Measurements from ENCODE around the gene PJA1. TPM values are rescaled to one million over a fixed set of nuclear protein-coding genes. Genes with fewer than 3 reads are reported as not detected.

Gene PJA1
- total and polyA plus RNA-seq, 2 donors (not counting 3 experiments of a cell fraction or from before 2014, with no cell fraction given): 8.2 to 16.1 TPM

DNA sequence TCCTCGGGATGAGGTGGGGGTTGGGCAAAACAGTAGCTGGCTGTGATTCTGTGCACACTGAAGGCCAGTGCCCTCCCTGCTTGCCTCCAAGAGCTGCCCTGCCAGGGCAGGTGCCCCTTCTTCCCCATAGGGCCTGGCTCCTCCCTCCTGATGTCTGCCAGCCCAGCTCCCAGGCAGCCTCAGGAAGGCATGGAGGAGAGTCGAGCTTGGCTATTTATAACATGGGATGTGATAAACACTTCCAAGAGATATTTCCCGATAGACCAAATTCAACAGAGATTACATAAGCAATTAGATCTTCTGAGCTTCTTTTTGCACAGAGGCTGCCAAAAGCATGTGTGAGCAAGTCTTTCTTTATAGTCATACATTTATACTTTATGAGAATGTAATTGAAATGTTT is 45.3 kb upstream of the PJA1 start:
- ChIA-PET POLR2A (no interaction called here), CTCF (interaction anchor here (1.0 kb wide), 1 partner anchor 117 kb away, joined by 3 read pairs; no protein-coding TSS in a partner anchor)
- Histone ChIP-seq H3K9me3 (replicated peaks; ENCODE audit: control insufficient read depth, insufficient read depth, low read length) (no peaks in the 10 kb centered on the region), H3K27ac (ENCODE audit: insufficient read depth, low read depth, low read length) (no peak overlapping the region), H4K20me1 (replicated peaks; ENCODE audit: control insufficient read depth, extremely low read depth, insufficient read depth, low read length) (no peaks in the 10 kb centered on the region), H3K9ac (replicated peaks; ENCODE audit: extremely low read depth, insufficient read depth, low read length) (no peak overlapping the region), H2AFZ (ENCODE audit: low read depth, low read length) (no peak overlapping the region), H3K9me1 (replicated peaks; ENCODE audit: control insufficient read depth, extremely low read depth, insufficient read depth, low read length) (no peaks in the 10 kb centered on the region), H3K4me1 (ENCODE audit: control insufficient read depth, extremely low read depth, insufficient read depth, low read length) (no peaks in the 10 kb centered on the region), H3K27me3 (ENCODE audit: control insufficient read depth in 2 of 2, insufficient read depth in 2 of 2, low read length in 2 of 2) (no peaks in the 10 kb centered on the region), H3K4me3 (replicated peaks in 1 of 3; ENCODE audit: insufficient read depth in 1 of 3, low read depth in 1 of 3, low read length in 3 of 3) (no peak overlapping the region), H3K36me3 (ENCODE audit: control insufficient read depth in 2 of 2, extremely low read depth in 1 of 2, insufficient read depth in 2 of 2, low read length in 2 of 2) (no peaks in the 10 kb centered on the region), H3K79me2 (ENCODE audit: control insufficient read depth, insufficient read depth, low read length) (no peaks in the 10 kb centered on the region), H3K4me2 (ENCODE audit: insufficient read depth, low read length) (no peak overlapping the region)
- dilution Hi-C loops (cut with MboI; ENCODE audit: extremely low pct_ligation_motif_present, low sequenced_read_pairs) (no loop called here), intact Hi-C loops (cut with micrococcal nuclease) (no loop called here)
- FAIRE-seq (no peak), DNase-seq (ENCODE audit: low read depth, low spot score) (no peak)
- no peak for TF ChIP-seq POLR2A (IDR thresholded peaks at IDR 0.05; ENCODE audit: low read depth, low read length)
- no peak for TF ChIP-seq MYC (IDR thresholded peaks at IDR 0.05; ENCODE audit: low read depth, low read length)
- no peak for TF ChIP-seq EZH2 (IDR thresholded peaks at IDR 0.05; ENCODE audit: borderline replicate concordance, low read depth, low read length, severe bottlenecking)
- TF ChIP-seq JUN (IDR thresholded peaks at IDR 0.05; ENCODE audit: borderline replicate concordance, insufficient read depth, insufficient read length, low read depth): no peak
- TF ChIP-seq POLR2AphosphoS5 (IDR thresholded peaks at IDR 0.05; ENCODE audit: insufficient read depth, low read depth, low read length): no peak
- TF ChIP-seq FOS (IDR thresholded peaks at IDR 0.05; ENCODE audit: borderline replicate concordance, insufficient read depth, low read length): no peak
- TF ChIP-seq, protein P1, sequence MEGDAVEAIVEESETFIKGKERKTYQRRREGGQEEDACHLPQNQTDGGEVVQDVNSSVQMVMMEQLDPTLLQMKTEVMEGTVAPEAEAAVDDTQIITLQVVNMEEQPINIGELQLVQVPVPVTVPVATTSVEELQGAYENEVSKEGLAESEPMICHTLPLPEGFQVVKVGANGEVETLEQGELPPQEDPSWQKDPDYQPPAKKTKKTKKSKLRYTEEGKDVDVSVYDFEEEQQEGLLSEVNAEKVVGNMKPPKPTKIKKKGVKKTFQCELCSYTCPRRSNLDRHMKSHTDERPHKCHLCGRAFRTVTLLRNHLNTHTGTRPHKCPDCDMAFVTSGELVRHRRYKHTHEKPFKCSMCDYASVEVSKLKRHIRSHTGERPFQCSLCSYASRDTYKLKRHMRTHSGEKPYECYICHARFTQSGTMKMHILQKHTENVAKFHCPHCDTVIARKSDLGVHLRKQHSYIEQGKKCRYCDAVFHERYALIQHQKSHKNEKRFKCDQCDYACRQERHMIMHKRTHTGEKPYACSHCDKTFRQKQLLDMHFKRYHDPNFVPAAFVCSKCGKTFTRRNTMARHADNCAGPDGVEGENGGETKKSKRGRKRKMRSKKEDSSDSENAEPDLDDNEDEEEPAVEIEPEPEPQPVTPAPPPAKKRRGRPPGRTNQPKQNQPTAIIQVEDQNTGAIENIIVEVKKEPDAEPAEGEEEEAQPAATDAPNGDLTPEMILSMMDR (IDR thresholded peaks at IDR 0.05; ENCODE audit: extremely low read depth in 1 of 2, insufficient read depth in 1 of 2, low read depth in 1 of 2, low read length in 2 of 2): no peak
- TF ChIP-seq, protein P2, sequence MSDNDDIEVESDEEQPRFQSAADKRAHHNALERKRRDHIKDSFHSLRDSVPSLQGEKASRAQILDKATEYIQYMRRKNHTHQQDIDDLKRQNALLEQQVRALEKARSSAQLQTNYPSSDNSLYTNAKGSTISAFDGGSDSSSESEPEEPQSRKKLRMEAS (IDR thresholded peaks at IDR 0.05; ENCODE audit: insufficient read depth, insufficient read length): no peak
- no peak for TF ChIP-seq GATA2 (IDR thresholded peaks at IDR 0.05; ENCODE audit: insufficient read depth, insufficient read length, low read depth, low read length)
- no TSS peak for BruUV-seq (replicated peaks)
